HG03135 (cell line): Measurements from ENCODE around the gene ARHGAP26.

Source experiments
- ATAC-seq: cut with Tn5 transposase; IDR thresholded peaks from one replicate; pipeline ENCODE4 v1.9.1; 2021; ENCODE audit warnings: mild to moderate bottlenecking, moderate library complexity; ENCODE audit not compliant: unreplicated experiment

ARHGAP26 gene

GRCh38 chr5:143148771-143149170 is 378.6 kb downstream of the ARHGAP26 start:
- no peak for ATAC-seq

- no peak for ATAC-seq
Observed at GRCh38 chr5:143149759-143150158, 379.6 kb downstream of the ARHGAP26 start.

GRCh38 chr5:143151056-143151700 is 381.0 kb downstream of the ARHGAP26 start:
- ATAC-seq: no peak

GRCh38 chr5:143152445-143152844 is 382.3 kb downstream of the ARHGAP26 start:
- no peak for ATAC-seq

- no peak for ATAC-seq
Observed at GRCh38 chr5:143153332-143154119, 383.3 kb downstream of the ARHGAP26 start.

- no peak for ATAC-seq
Observed at GRCh38 chr5:143154510-143155370, 384.6 kb downstream of the ARHGAP26 start.

GRCh38 chr5:143155455-143155854 is 385.3 kb downstream of the ARHGAP26 start:
- no peak for ATAC-seq

- ATAC-seq: no peak
Observed at GRCh38 chr5:143156086-143156485, 385.9 kb downstream of the ARHGAP26 start.

GRCh38 chr5:143156572-143156971 is 386.4 kb downstream of the ARHGAP26 start:
- ATAC-seq: no peak

GRCh38 chr5:143159031-143159430 is 388.9 kb downstream of the ARHGAP26 start:
- no peak for ATAC-seq

- ATAC-seq: no peak
Observed at GRCh38 chr5:143161885-143162540, 391.8 kb downstream of the ARHGAP26 start.

GRCh38 chr5:143162810-143163209 is 392.6 kb downstream of the ARHGAP26 start:
- no peak for ATAC-seq

GRCh38 chr5:143164557-143164956 is 394.4 kb downstream of the ARHGAP26 start:
- no peak for ATAC-seq

- ATAC-seq: no peak
Observed at GRCh38 chr5:143165049-143165880, 395.1 kb downstream of the ARHGAP26 start.

GRCh38 chr5:143166090-143166489 is 395.9 kb downstream of the ARHGAP26 start:
- no peak for ATAC-seq

GRCh38 chr5:143166661-143167420 is 396.7 kb downstream of the ARHGAP26 start:
- ATAC-seq: no peak

- ATAC-seq: no peak
Observed at GRCh38 chr5:143168171-143168741, 398.1 kb downstream of the ARHGAP26 start.

GRCh38 chr5:143168921-143169810 is 399.0 kb downstream of the ARHGAP26 start:
- ATAC-seq: no peak
